HuH-7 (cell line): ENCODE results near the gene PSIP1.
"Not testable (repeated sequence)": the region's sequence is repeated elsewhere in the genome, so short reads cannot be mapped to it uniquely, and the experiment has no call there.

ENCODE experiments used
- DNase-seq: peaks from one replicate; pipeline ENCODE4 v3.0.0; 2011; ENCODE audit warnings: low spot score

The PSIP1 gene

DNA sequence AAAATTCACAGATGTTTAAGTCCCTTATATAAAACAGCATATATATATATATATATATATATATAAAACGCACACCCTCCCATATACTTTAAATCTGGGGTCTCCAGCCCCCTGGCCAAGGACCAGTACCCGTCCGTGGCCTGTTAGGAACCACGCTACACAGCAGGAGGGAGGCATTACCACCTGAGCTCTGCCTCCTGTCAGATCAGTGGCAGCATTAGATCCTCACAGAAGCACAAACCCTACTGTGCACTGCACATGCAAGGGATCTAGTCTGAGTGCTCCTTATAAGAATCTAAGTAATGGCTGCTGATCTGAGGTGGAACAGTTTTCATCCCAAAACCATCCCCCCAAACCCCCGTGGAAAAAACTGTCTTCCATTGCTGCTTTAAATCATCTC, 9.0 kb downstream of the PSIP1 start:
- DNase-seq, result no peak

DNA sequence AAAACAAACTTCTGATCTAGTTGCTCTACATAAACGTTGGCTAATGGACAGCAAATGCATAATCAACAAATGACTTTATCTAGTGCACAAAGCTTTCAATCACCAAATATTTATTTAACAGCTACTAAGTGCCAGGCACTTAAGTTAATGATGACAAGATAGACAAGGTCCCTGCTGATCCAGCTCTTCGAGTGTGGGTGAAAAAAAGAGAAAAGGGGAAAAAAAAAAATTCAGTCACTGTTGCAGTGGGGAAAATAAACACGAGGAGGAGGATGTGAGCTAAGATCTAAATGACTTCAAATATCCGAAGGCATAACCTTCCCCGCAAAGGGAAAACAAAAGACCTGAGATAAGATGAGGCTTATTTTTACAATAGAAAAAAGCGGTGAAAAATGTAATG, 9.6 kb downstream of the PSIP1 start:
- no peak for DNase-seq

DNA sequence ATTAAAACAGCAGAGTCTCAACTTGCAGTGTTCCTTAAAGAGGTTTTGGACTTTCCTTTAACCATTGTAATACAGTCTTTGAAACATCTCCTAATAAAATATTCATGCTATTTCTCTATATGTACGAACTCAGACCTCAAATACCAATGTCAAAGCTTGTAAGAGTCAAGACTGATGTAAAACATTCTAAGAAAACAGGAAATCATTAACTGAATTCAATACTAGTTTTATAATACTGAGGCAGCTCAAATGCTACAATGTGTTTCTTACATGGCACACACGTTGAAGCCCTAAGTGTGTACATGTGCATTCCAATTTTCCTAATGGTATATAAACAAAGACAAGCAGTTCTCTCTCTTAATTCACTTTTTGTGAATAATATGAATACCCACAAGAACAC, 11.6 kb downstream of the PSIP1 start:
- DNase-seq, result no peak

DNA sequence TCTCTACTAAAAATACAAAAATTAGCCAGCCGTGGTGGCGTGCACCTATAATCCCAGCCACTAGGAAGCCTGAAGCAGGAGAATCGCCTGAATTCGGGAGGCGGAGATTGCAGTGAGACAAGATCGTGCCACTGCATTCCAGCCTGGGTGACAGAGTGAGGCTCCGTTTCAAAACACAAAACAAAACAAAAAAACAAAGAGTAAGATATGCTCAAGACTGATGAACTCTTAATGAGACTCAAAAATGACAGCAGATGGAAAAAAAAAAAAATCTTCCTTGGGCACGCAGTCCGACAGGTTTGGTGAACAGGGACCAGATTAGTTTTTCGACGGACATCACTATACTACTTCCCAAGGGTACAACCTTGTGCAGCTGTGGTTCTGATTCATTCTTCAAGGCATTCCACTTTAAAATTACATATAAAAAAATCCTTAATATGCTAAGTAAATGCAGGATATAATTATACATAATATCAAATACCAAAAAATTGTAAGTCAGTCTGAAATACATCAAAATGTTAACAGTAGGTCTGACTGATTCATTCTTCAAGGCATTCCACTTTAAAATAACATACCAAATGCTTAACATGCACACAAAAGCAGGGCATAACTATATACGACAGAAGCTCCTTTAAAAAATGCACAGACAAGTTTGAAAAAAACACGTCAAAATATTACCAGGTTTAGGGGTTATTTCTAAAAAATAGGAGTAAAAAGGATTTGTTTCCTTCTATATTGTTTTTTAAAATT, 12.3 kb downstream of the PSIP1 start:
- no peak for DNase-seq

DNA sequence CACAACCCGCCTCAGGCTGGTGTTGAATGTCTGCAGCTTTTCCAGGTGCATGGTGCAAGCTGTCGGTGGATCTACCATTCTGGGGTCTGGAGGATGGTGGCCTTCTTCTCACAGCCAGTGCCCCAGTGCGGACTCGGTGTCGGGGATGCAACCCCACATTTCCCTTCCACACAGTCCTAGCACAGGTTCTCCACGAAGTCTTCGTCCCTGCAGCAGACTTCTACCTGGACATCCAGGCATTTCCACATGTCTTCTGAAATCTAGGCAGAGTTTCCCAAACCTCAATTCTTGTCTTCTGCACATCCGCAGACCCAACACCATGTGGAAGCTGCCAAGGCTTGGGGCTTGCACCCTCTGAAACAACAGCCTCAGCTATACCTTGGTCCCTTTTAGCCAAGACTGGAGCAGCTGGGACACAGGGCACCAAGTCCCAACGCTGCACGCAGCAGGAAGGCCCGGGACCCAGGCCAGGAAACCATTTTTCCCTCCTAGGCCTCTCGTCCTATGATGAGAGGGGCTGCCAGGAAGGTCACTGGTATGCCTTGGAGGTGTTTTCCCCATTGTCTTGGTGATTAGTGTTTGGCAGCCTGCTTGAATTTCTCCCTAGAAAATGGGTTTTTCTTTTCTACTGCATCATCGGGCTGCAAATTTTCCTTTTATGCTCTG, 18.2 kb downstream of the PSIP1 start:
- DNase-seq, result no peak

GRCh38 chr9:15491950-15492349, 18.8 kb downstream of the PSIP1 start:
- no peak for DNase-seq

GRCh38 chr9:15485836-15486666, 24.7 kb downstream of the PSIP1 start:
- DNase-seq, result no peak

DNA sequence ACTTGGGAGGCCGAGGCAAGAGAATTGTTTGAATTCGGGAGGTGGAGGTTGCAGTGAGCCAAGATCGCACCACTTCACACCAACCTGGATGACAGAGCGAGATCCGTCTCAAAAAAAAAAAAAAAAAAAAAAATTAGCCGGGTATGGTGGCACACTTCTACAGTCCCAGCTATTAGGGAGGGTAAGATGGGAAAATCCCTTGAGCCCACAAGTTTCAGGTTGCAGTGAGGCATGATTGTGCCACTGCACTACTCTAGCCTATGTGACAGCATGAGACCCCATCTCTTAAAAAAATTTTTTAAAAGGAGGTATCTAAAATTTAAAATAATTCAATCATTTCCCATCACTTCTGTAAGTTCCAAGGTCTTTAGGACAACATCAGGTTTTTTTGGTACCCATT, 26.0 kb downstream of the PSIP1 start:
- no peak for DNase-seq

DNA sequence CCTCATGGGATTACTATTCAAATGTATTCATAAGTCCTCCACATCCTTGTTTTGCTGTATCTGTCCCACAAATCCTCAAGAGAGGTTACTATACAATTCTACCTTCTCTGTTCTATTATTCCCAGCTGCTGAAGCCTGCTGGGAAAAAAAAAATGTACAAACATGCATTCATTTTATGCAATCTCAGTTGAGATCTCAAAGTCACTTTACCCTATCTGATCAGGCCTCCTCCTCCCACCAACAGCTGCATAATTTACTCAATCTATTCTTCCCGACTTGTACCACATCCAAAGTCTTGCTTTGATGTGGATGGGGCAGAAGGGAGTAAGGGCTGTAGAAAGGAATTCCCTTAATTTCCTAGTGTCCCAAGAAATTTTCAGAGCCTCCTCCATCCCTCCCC, 28.6 kb downstream of the PSIP1 start:
- DNase-seq, result no peak

GRCh38 chr9:15480028-15480427, 30.7 kb downstream of the PSIP1 start:
- no peak for DNase-seq

DNA sequence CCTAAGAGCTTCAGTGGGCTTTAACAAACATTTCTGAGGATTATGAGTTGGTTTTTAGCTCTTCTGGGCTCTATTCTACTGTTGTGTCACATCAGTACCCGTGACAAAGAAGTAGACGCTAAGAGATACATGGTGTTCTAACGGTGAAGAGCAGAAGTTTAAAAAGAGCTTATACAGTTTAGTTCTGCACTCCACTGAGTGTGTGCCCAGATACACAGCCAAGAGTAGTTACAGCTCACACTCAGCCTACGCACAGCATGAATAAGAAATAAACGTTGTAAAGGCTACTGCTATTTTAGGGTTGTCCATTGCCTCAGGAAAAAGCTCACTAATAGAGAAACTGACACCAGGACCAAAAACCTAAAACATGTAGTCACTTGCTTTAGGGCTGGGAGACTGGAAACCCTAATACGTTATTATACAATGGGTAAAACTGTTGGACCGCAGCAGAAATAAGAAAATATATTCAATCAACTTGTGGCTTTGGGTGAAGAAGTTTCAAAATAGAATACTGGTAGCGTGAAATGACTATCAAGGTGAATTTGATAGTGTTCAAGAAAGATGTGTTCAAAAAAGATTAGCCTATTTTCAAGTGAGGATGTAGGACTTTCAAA, 34.7 kb downstream of the PSIP1 start:
- DNase-seq, result no peak

- no peak for DNase-seq
These were observed 40.9 kb downstream of the PSIP1 start for GRCh38 chr9:15469862-15470261.

- DNase-seq, result no peak
These were observed 41.4 kb downstream of the PSIP1 start for GRCh38 chr9:15469406-15469805.

DNA sequence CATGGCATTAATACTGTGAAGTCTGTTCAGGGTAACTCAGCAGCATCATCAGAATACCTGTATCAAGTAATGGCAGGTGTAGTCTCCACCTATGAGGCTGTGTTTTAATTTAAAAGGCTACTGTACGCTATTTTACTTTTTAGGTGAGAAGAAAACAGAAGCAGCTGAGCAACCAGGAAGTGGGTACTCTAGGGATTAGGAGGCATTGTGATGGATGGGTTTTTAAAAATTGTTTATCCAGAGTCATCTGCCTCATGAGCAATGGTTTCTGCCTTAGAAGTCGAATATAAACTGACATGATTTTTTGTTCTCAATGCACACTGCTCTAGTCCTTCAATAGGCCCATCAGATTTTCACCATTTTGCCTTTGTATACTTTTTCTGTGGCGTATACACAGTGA, 42.6 kb downstream of the PSIP1 start:
- DNase-seq, result no peak

DNA sequence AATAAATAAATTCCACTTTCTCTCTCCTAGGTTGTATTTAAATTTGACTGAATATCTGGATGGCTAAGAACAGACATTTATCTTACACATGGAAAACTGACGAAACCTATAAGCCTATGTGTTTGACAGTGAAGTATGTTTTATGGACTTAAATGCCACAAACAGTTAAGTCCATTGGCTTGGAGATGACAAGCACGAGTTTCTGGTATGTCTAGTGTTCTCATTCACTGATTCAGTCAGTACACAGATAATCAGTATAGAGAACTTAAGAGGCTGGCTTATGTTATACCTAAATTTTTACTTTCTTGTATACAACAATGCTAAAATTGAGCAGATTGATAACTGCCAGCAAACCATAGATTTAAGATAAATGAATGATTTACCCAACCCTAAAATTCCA, 49.2 kb downstream of the PSIP1 start:
- no peak for DNase-seq

DNA sequence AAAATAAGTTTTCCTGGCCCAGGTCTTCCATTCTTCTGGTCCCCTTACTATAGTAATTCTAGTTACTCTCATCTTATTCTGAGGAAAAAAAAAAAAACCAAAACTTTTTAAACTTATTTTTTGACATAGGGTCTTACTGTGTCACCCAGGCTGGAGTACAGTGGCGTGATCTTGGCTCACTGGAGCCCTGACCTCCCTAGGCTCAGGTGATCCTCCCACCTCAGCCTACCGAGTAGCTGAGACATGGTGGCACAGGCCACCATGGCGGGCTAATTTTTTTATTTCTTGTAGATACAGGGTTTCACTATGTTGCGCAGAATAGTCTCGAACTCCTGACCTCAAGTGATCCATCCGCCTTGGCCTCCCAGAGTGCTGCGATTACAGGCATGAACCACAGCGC, 49.7 kb downstream of the PSIP1 start:
- no peak for DNase-seq

DNA sequence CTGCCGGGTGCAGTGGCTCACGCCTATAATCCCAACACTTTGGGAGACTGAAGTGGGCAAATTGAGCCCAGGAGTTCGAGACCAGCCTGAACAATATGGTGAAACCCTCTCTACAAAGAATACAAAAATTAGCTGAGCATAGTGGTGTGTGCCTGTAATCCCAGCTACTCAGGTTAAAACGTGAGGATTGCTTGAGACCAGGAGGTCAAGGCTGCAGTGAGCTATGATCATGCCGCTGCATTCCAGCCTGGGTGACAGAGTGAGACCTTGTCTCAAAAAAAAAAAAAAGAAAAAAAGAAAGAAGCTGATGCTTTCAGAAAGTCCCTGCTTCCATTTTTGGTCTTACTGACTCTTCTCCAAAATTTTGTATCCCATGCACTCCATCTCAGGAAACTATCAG, 56.8 kb downstream of the PSIP1 start:
- no peak for DNase-seq

GRCh38 chr9:15444141-15444540, 66.6 kb downstream of the PSIP1 start:
- DNase-seq, result no peak

- not testable (repeated sequence) for DNase-seq
These were observed 68.5 kb downstream of the PSIP1 start for GRCh38 chr9:15442264-15442663.

DNA sequence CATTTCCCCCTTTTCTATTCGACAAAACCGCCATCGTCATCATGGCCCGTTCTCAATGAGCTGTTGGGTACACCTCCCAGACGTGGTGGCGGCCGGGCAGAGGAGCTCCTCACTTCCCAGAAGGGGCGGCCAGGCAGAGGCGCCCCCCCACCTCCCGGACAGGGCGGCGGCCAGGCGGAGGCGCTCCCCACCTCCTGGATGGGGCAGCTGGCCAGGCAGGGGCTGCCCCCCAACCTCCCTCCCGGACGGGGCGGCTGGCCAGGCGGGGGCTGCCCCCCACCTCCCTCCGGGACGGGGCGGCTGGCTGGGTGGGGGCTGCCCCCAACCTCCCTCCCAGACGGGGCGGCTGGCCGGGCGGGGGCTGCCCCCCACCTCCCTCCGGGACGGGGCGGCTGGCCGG, 68.9 kb downstream of the PSIP1 start:
- DNase-seq, result not testable (repeated sequence)

DNA sequence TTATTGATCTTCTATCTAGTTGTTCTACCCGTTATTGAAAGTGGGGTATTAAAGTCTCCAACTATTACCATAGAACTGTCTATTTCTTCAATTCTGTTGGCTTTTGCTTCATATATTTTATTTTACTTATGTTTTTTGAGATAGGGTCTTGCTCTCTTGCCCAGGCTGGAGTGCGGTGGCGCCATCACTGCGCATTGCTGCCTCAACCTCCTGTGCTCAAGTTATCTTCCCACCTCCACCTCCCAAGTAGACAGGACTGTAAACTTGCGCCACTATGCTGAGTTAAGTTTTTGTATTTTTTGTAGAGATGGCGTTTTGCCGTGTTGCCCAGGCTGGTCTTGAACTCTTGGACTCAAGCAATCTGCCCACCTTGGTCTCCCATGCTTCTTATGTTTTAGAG, 71.9 kb downstream of the PSIP1 start:
- no peak for DNase-seq

DNA sequence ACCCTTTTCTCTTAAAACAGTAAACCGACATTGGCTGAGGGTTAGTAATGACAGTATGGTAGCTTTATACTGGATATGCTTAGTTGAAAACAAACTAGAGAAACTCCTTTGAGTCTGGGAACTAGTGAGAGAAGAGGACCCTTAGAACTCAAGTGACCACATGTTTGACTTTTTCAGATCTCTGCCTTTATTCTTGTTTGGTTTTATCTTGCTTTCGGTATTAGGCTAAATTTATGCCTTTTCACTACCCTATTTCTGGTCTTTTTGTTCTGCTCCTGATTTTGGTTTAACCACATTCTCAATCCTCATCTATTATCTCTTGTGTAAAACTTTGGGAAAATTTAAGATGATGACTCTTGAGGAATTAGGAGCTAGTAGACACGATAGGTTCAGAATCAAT, 77.1 kb downstream of the PSIP1 start:
- DNase-seq, result no peak

DNA sequence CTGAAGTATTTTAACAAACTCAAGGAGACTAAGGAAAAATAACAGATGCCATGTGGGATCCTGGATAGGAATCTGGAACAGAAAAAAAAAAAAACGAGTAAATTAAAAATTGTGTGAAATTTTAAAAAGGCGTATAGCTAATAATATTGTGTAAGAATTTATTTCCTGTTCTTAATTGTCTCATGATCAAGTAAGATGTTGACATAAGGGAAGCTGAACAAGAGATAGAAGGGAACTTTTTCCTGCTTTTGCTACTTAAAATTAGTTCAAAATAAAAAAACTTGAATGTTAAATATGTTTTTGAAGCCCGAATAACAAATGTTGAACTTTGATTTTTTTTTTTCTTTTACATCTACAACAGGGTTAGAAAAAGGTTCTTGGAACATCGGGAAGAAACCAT, 77.6 kb downstream of the PSIP1 start:
- DNase-seq, result no peak
